Body of pancreas (tissue), 4 donors: Measurements from ENCODE around the gene SDC3. TPM values are rescaled to one million over a fixed set of nuclear protein-coding genes. Genes with fewer than 3 reads are reported as not detected.

Experiments
- ATAC-seq: fragments of 150-250 bp; one replicate; pipeline ENCODE4 v1.9.1; 2016
- DNase-seq, 4 donors: peaks; one replicate each; pipeline ENCODE4 v3.0.0-alpha.2; 2019
- H3K27ac ChIP-seq, 4 donors: fragments of 200-600 bp; sonication (generic); 1 replicate in 3 of 4; 2 replicates in 1 of 4; pipeline versions ENCODE4 v1.5.1 to v1.6.1; 2016 to 2019; ENCODE audit warnings: mild to moderate bottlenecking in 1 of 4, mixed read lengths in 1 of 4, moderate library complexity in 1 of 4
- H3K27me3 ChIP-seq, 2 donors: fragments of 200-600 bp; sonication (generic); one replicate each; pipeline ENCODE4 v1.6.0; 2016; ENCODE audit warnings: mild to moderate bottlenecking in 1 of 2
- H3K36me3 ChIP-seq, 2 donors: fragments of 200-600 bp; sonication (generic); replicated peaks in 1 of 2; 2 replicates each; pipeline ENCODE4 v1.5.1; 2016; ENCODE audit warnings: low read depth in 2 of 2; ENCODE audit not compliant: insufficient read depth in 1 of 2
- H3K4me1 ChIP-seq: fragments of 200-600 bp; sonication (generic); one replicate; pipeline ENCODE4 v1.6.0; 2016
- H3K4me3 ChIP-seq, 2 donors: fragments of 200-600 bp; sonication (generic); 1 replicate in 1 of 2; 2 replicates in 1 of 2; pipeline ENCODE4 v1.5.1; 2016 to 2019
- H3K9me3 ChIP-seq, 3 donors: fragments of 200-600 bp; sonication (generic); 1 replicate in 2 of 3; 2 replicates in 1 of 3; pipeline ENCODE4 v1.5.1; 2016
- POLR2A ChIP-seq, 3 donors: fragments of 450-650 bp; IDR thresholded peaks; one replicate each; pipeline ENCODE4 v1.6.1; 2016; ENCODE audit warnings: antibody characterized with exemption in 3 of 3, mild to moderate bottlenecking in 2 of 3
- WGBS, 2 donors: methylation state at CpG; one replicate each; pipeline ENCODE4 v1.1.5; 2017; 5-methylcytosine and 5-hydroxymethylcytosine counted together
- intact Hi-C: fragments of 100-400 bp; cut with DNase I; formaldehyde crosslinking; loops from one replicate; pipeline ENCODE4 v1.15.1; 2023
- total RNA-seq, 2 donors: library from RNA; depleted of rRNA; stranded (reverse); fragments of >200 nt; gene quantifications; one replicate each; pipeline ENCODE4 v1.1.0, GENCODE V29; 2016
- TF ChIP-seq, protein P1 (sequence below), 7 experiments: fragments of 450-650 bp in 4 of 7; fragments of 200-600 bp in 3 of 7; sonication (generic) in 3 of 7; IDR thresholded peaks; one replicate each; pipeline ENCODE4 v1.5.1; 2016 to 2019; ENCODE audit warnings: antibody characterized with exemption in 7 of 7

Gene SDC3
- total RNA-seq, 2 donors from 2014 or later: 7.8 to 19.1 TPM

DNA sequence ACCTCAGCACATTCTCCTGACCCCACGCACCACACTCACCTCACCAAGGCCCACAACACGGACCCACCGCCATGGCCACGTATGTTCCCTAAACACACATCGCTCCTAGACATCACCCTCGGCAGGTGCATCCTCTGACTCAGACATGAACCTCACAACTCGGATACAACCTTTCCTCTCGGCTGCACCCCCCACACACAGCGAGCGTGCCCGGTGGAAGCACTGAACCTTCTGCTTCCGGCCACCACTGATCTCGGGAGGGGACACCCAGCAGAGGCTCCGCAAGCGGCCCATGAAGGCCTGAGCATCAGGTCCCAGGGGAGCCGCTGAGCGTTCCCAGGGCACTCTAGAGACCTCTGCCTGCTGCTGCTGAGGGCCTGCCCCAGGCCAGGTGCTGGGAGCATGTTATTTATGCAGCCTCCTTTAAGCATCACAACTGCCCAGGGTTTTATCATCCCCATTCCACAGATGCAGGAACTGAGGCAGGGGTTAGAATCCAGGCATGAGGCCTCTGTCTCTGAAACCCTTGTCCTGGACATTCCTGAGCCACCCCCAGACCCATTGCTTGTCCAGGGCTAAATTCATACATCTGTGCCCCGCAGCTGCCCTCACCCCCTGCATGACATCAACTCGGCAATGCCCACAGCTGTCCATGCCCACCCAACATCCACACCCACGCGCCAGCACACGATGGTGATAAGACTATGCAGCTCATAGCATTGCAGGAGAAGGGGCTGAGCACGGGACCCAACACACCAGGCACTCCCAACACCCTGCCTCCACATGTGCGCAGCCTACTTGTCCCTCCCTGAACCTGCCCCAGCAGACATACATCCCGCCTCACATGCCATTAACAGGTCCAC lies 27.0 kb downstream of the SDC3 start:
- ATAC-seq (no peak), DNase-seq (no peak)
- Histone ChIP-seq H3K27ac (no peak overlapping the region), H3K36me3 (no peaks in the 10 kb centered on the region), H3K4me3 (no peak overlapping the region), H3K9me3 (no peaks in the 10 kb centered on the region), H3K4me1 (no peaks in the 10 kb centered on the region), H3K27me3 (no peaks in the 10 kb centered on the region)
- TF ChIP-seq, protein P1, sequence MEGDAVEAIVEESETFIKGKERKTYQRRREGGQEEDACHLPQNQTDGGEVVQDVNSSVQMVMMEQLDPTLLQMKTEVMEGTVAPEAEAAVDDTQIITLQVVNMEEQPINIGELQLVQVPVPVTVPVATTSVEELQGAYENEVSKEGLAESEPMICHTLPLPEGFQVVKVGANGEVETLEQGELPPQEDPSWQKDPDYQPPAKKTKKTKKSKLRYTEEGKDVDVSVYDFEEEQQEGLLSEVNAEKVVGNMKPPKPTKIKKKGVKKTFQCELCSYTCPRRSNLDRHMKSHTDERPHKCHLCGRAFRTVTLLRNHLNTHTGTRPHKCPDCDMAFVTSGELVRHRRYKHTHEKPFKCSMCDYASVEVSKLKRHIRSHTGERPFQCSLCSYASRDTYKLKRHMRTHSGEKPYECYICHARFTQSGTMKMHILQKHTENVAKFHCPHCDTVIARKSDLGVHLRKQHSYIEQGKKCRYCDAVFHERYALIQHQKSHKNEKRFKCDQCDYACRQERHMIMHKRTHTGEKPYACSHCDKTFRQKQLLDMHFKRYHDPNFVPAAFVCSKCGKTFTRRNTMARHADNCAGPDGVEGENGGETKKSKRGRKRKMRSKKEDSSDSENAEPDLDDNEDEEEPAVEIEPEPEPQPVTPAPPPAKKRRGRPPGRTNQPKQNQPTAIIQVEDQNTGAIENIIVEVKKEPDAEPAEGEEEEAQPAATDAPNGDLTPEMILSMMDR (IDR thresholded peaks at IDR 0.05): no peak
- TF ChIP-seq POLR2A (IDR thresholded peaks at IDR 0.05): no peak
- WGBS, 2 donors: 82 to 83% methylated on average over 17 to 22 of the region's 25 CpGs
- intact Hi-C loops: no loop called here

DNA sequence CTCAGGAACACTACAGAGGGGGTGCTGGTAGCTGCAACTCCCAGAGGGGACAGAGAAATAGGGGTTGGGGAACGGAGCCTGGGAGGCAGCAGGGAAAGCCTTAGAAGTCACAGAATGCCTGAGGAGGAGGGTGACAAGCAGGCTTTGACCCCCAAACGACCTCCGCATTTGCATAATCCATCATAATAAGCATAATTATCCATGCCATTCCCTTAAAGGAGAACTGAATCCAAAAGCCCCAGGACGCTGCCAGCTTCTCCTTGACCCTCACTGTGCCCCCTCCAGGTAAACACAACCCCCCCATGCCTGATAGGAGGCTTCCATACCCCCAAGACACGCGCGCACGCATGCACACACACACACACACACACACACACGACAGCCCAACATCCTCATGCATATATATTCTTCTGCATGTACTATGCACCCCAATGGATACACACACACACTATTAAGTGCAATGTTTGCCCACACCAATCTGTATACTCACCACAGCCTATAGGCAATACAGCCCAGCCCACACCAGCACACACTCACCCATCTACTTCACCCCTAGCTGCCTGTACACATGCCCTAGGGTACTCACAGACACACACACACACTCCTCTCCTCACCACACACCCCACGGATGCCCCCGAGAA lies 27.8 kb downstream of the SDC3 start:
- intact Hi-C loops: no loop called here
- H3K9me3 ChIP-seq: no peaks in the 10 kb centered on the region
- no peak overlapping the region for H3K27ac ChIP-seq
- ATAC-seq (no peak), DNase-seq (no peak)
- no peaks in the 10 kb centered on the region for H3K27me3 ChIP-seq
- TF ChIP-seq, protein P1 (IDR thresholded peaks at IDR 0.05): no peak
- no peak for TF ChIP-seq POLR2A (IDR thresholded peaks at IDR 0.05)
- no peaks in the 10 kb centered on the region for H3K4me1 ChIP-seq
- no peaks in the 10 kb centered on the region for H3K36me3 ChIP-seq
- WGBS, 2 donors: 75 to 79% methylated on average over 11 of the region's 11 CpGs
- no peak overlapping the region for H3K4me3 ChIP-seq

- no peak for TF ChIP-seq POLR2A (IDR thresholded peaks at IDR 0.05)
- TF ChIP-seq, protein P1 (IDR thresholded peaks at IDR 0.05): no peak
- ATAC-seq (no peak), DNase-seq (no peak)
- H3K27ac ChIP-seq: no peak overlapping the region
- H3K4me1 ChIP-seq: no peaks in the 10 kb centered on the region
- no peaks in the 10 kb centered on the region for H3K27me3 ChIP-seq
- 61 to 70% methylated on average over 13 to 17 of the region's 17 CpGs for WGBS, 2 donors
- H3K36me3 ChIP-seq: no peaks in the 10 kb centered on the region
- H3K9me3 ChIP-seq: no peaks in the 10 kb centered on the region
- no peak overlapping the region for H3K4me3 ChIP-seq
- intact Hi-C loops: no loop called here
Observed at GRCh38 chr1:30879940-30880677, 28.4 kb downstream of the SDC3 start.

GRCh38 chr1:30879126-30879786 lies 29.3 kb downstream of the SDC3 start:
- intact Hi-C loops: no loop called here
- H3K27ac ChIP-seq: no peak overlapping the region
- 25 to 32% methylated on average over 3 to 4 of the region's 4 CpGs for WGBS, 2 donors
- H3K27me3 ChIP-seq: no peaks in the 10 kb centered on the region
- no peak for TF ChIP-seq POLR2A (IDR thresholded peaks at IDR 0.05)
- TF ChIP-seq, protein P1 (IDR thresholded peaks at IDR 0.05): no peak
- ATAC-seq (no peak), DNase-seq (peak in 1 of 4 donors; percentile 28)
- H3K36me3 ChIP-seq: no peaks in the 10 kb centered on the region
- no peaks in the 10 kb centered on the region for H3K9me3 ChIP-seq
- no peaks in the 10 kb centered on the region for H3K4me1 ChIP-seq
- no peak overlapping the region for H3K4me3 ChIP-seq
